WTC11 (cell line): ENCODE data around the gene C1orf56. TPM values are rescaled to one million over a fixed set of nuclear protein-coding genes. Genes with fewer than 3 reads are reported as not detected.

Experiments used
- ATAC-seq: fragments of 200-7000 bp; cut with Tn5 transposase; 2 replicates; pipeline ENCODE4 v1.10.0; 2021; ENCODE audit warnings: mild to moderate bottlenecking, moderate library complexity
- CTCF ChIA-PET: fragments of 300-600 bp; sonication (Branson Sonifier 250); formaldehyde crosslinking; loops from one replicate; lab custom pipeline; 2021; ENCODE audit warnings: antibody characterized with exemption; lab: Charles Lee
- POLR2A ChIA-PET: fragments of 350-600 bp; sonication (Branson Sonifier 250); formaldehyde crosslinking; loops from one replicate; lab custom pipeline; 2021; ENCODE audit warnings: antibody characterized with exemption; lab: Charles Lee
- DNase-seq: peaks from one replicate; pipeline ENCODE4 v3.0.0; 2021; ENCODE audit warnings: low spot score
- H3K27ac Mint-ChIP-seq: 2 replicates; pipeline ENCODE4 v1.8.0; 2021; ENCODE audit warnings: mixed read lengths
- H3K27me3 Mint-ChIP-seq: 2 replicates; pipeline ENCODE4 v1.8.0; 2021; ENCODE audit warnings: low read depth, mild to moderate bottlenecking, moderate library complexity, mixed read lengths
- H3K36me3 Mint-ChIP-seq: 2 replicates; pipeline ENCODE4 v1.8.0; 2021; ENCODE audit warnings: mixed read lengths
- H3K4me1 Mint-ChIP-seq: 2 replicates; pipeline ENCODE4 v1.8.0; 2022; ENCODE audit warnings: mixed read lengths
- H3K4me3 Mint-ChIP-seq: 2 replicates; pipeline ENCODE4 v1.8.0; 2021; ENCODE audit warnings: mild to moderate bottlenecking, moderate library complexity, mixed read lengths
- H3K9me3 Mint-ChIP-seq: 2 replicates; pipeline ENCODE4 v1.8.0; 2021; ENCODE audit warnings: mixed read lengths
- CREB1 ChIP-seq: sonication (generic); formaldehyde crosslinking; IDR thresholded peaks from 2 replicates; pipeline ENCODE4 v1.8.0; 2023; ENCODE audit warnings: mild to moderate bottlenecking, missing genetic modification reagents
- FOXK1 ChIP-seq: sonication (generic); formaldehyde crosslinking; IDR thresholded peaks from 2 replicates; pipeline ENCODE4 v1.8.0; 2022; ENCODE audit warnings: mild to moderate bottlenecking, moderate library complexity, missing genetic modification reagents
- FOXP1 ChIP-seq: sonication (generic); formaldehyde crosslinking; IDR thresholded peaks from 2 replicates; pipeline ENCODE4 v1.8.0; 2022; ENCODE audit warnings: missing genetic modification reagents, mild to moderate bottlenecking, moderate library complexity, borderline replicate concordance
- KAT7 ChIP-seq: sonication (generic); formaldehyde crosslinking; IDR thresholded peaks from 2 replicates; pipeline ENCODE4 v1.8.1; 2023; ENCODE audit warnings: missing genetic modification reagents, mild to moderate bottlenecking, borderline replicate concordance
- RELA ChIP-seq: sonication (generic); formaldehyde crosslinking; IDR thresholded peaks from 2 replicates; pipeline ENCODE4 v1.8.1; 2022; ENCODE audit warnings: missing genetic modification reagents, mild to moderate bottlenecking, borderline replicate concordance
- SMAD3 ChIP-seq: sonication (generic); formaldehyde crosslinking; IDR thresholded peaks from 2 replicates; pipeline ENCODE4 v1.8.0; 2022; ENCODE audit warnings: missing genetic modification reagents, mild to moderate bottlenecking, borderline replicate concordance
- TEAD4 ChIP-seq: sonication (generic); formaldehyde crosslinking; IDR thresholded peaks from 2 replicates; pipeline ENCODE4 v1.8.0; 2022; ENCODE audit warnings: mild to moderate bottlenecking, missing genetic modification reagents
- ZNF317 ChIP-seq: sonication (generic); formaldehyde crosslinking; IDR thresholded peaks from 2 replicates; pipeline ENCODE4 v1.8.1; 2023; ENCODE audit warnings: low read depth, mild to moderate bottlenecking, moderate library complexity, missing genetic modification reagents, borderline replicate concordance
- ZNF423 ChIP-seq: fragments of 250-450 bp; sonication (Bioruptor Pico); IDR thresholded peaks from 2 replicates; pipeline ENCODE4 v2.1.2; 2022; ENCODE audit warnings: mild to moderate bottlenecking, moderate library complexity
- total RNA-seq: library from RNA; stranded (reverse); gene quantifications from 3 replicates; pipeline ENCODE4 v1.2.3, GENCODE V29; 2021
- TF ChIP-seq, protein P1 (sequence below): sonication (generic); formaldehyde crosslinking; IDR thresholded peaks from 2 replicates; pipeline ENCODE4 v1.8.0; 2022; ENCODE audit warnings: missing genetic modification reagents
- TF ChIP-seq, protein P2 (sequence below): sonication (generic); formaldehyde crosslinking; IDR thresholded peaks from 2 replicates; pipeline ENCODE4 v1.8.0; 2022; ENCODE audit warnings: mild to moderate bottlenecking, missing genetic modification reagents
- TF ChIP-seq, protein P3 (sequence below): sonication (generic); formaldehyde crosslinking; IDR thresholded peaks from 2 replicates; pipeline ENCODE4 v1.8.0; 2022; ENCODE audit warnings: mild to moderate bottlenecking, missing genetic modification reagents
- TF ChIP-seq, protein P4 (sequence below): sonication (generic); formaldehyde crosslinking; IDR thresholded peaks from 2 replicates; pipeline ENCODE4 v1.8.0; 2023; ENCODE audit warnings: missing genetic modification reagents, mild to moderate bottlenecking, borderline replicate concordance
- TF ChIP-seq, protein P5 (sequence below): sonication (generic); formaldehyde crosslinking; IDR thresholded peaks from 2 replicates; pipeline ENCODE4 v1.8.0; 2022; ENCODE audit warnings: mild to moderate bottlenecking, missing genetic modification reagents
- TF ChIP-seq, protein P6 (sequence below): fragments of 200-600 bp; IDR thresholded peaks from 2 replicates; pipeline ENCODE4 v1.8.0; 2022; ENCODE audit warnings: antibody characterized with exemption

The C1orf56 gene
- total RNA-seq, 1 experiment from 2014 or later: 2.9 TPM

DNA sequence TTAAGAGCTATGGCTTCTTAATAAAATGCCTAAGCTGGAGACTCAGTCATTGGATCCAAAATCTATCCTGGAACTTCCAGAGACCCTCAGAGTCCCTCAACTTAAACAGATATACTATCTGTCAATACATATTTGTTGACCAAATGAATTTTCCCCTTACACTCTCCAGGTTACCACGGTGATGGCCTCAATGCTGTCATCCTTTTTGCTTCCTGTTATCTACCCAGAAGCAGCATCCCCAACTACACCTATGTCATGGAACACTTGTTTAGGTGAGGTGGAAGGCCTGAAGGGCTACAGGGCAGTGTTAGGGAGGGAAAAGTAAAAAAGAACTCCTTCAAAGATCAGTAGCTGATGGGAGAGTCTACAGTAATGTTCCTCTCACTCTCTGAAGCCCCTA, 4.4 kb upstream of the C1orf56 start (continued):
- TF ChIP-seq, protein P1, sequence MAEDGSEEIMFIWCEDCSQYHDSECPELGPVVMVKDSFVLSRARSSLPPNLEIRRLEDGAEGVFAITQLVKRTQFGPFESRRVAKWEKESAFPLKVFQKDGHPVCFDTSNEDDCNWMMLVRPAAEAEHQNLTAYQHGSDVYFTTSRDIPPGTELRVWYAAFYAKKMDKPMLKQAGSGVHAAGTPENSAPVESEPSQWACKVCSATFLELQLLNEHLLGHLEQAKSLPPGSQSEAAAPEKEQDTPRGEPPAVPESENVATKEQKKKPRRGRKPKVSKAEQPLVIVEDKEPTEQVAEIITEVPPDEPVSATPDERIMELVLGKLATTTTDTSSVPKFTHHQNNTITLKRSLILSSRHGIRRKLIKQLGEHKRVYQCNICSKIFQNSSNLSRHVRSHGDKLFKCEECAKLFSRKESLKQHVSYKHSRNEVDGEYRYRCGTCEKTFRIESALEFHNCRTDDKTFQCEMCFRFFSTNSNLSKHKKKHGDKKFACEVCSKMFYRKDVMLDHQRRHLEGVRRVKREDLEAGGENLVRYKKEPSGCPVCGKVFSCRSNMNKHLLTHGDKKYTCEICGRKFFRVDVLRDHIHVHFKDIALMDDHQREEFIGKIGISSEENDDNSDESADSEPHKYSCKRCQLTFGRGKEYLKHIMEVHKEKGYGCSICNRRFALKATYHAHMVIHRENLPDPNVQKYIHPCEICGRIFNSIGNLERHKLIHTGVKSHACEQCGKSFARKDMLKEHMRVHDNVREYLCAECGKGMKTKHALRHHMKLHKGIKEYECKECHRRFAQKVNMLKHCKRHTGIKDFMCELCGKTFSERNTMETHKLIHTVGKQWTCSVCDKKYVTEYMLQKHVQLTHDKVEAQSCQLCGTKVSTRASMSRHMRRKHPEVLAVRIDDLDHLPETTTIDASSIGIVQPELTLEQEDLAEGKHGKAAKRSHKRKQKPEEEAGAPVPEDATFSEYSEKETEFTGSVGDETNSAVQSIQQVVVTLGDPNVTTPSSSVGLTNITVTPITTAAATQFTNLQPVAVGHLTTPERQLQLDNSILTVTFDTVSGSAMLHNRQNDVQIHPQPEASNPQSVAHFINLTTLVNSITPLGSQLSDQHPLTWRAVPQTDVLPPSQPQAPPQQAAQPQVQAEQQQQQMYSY (CRISPR knock-in tag): no peak
- TF ChIP-seq FOXP1: no peak

DNA sequence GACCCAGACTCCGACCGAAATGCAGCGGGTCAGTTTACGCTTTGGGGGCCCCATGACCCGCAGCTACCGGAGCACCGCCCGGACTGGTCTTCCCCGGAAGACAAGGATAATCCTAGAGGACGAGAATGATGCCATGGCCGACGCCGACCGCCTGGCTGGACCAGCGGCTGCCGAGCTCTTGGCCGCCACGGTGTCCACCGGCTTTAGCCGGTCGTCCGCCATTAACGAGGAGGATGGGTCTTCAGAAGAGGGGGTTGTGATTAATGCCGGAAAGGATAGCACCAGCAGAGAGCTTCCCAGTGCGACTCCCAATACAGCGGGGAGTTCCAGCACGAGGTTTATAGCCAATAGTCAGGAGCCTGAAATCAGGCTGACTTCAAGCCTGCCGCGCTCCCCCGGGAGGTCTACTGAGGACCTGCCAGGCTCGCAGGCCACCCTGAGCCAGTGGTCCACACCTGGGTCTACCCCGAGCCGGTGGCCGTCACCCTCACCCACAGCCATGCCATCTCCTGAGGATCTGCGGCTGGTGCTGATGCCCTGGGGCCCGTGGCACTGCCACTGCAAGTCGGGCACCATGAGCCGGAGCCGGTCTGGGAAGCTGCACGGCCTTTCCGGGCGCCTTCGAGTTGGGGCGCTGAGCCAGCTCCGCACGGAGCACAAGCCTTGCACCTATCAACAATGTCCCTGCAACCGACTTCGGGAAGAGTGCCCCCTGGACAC, 534 bp downstream of the C1orf56 start:
- Mint-ChIP-seq H3K36me3 (peaks cover 15% of the 10 kb centered on the region), H3K9me3 (no peaks in the 10 kb centered on the region), H3K4me1 (peaks cover 17% of the 10 kb centered on the region), H3K27ac (peak overlapping the region; percentile 97), H3K4me3 (peak overlapping the region; percentile 96), H3K27me3 (no peaks in the 10 kb centered on the region)
- POLR2A ChIA-PET: interaction anchor here (0.5 to 1.6 kb wide), 11 partner anchors 10 to 142 kb away, joined by 3 to 6 read pairs (median 4); partner anchors contain the start of genes BNIPL, MLLT11 and VPS72
- DNase-seq (peak; percentile 76), ATAC-seq (peak; percentile 35)
- CTCF ChIA-PET: interaction anchor here (0.6 to 3.7 kb wide), 33 partner anchors 9 to 419 kb away, joined by 3 to 43 read pairs (median 4); partner anchors contain the start of genes BNIPL, CDC42SE1, ENSA and GABPB2
- TF ChIP-seq, protein P2, sequence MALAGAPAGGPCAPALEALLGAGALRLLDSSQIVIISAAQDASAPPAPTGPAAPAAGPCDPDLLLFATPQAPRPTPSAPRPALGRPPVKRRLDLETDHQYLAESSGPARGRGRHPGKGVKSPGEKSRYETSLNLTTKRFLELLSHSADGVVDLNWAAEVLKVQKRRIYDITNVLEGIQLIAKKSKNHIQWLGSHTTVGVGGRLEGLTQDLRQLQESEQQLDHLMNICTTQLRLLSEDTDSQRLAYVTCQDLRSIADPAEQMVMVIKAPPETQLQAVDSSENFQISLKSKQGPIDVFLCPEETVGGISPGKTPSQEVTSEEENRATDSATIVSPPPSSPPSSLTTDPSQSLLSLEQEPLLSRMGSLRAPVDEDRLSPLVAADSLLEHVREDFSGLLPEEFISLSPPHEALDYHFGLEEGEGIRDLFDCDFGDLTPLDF (CRISPR knock-in tag): no peak
- TF ChIP-seq CREB1 (CRISPR knock-in tag) (0 out of 2 replicates have a peak, but pooled peaks have one; percentile 17), ZNF423 (CRISPR knock-in tag) (no peak), TEAD4 (0 out of 2 replicates have a peak, but pooled peaks have one; percentile 11), KAT7 (peak; percentile 50; the same call in 1 of the 2 replicates), RELA (CRISPR knock-in tag) (no peak), ZNF317 (0 out of 2 replicates have a peak, but pooled peaks have one; percentile 11), SMAD3 (CRISPR knock-in tag) (peak; percentile 66; the same call in 1 of the 2 replicates), FOXK1 (CRISPR knock-in tag) (peak; percentile 44; the same call in 1 of the 2 replicates)
- TF ChIP-seq, protein P3, sequence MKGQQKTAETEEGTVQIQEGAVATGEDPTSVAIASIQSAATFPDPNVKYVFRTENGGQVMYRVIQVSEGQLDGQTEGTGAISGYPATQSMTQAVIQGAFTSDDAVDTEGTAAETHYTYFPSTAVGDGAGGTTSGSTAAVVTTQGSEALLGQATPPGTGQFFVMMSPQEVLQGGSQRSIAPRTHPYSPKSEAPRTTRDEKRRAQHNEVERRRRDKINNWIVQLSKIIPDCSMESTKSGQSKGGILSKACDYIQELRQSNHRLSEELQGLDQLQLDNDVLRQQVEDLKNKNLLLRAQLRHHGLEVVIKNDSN: peak; percentile 44; the same call in 1 of the 2 replicates
- TF ChIP-seq, protein P1 (CRISPR knock-in tag): peak; percentile 75
- TF ChIP-seq, protein P4, sequence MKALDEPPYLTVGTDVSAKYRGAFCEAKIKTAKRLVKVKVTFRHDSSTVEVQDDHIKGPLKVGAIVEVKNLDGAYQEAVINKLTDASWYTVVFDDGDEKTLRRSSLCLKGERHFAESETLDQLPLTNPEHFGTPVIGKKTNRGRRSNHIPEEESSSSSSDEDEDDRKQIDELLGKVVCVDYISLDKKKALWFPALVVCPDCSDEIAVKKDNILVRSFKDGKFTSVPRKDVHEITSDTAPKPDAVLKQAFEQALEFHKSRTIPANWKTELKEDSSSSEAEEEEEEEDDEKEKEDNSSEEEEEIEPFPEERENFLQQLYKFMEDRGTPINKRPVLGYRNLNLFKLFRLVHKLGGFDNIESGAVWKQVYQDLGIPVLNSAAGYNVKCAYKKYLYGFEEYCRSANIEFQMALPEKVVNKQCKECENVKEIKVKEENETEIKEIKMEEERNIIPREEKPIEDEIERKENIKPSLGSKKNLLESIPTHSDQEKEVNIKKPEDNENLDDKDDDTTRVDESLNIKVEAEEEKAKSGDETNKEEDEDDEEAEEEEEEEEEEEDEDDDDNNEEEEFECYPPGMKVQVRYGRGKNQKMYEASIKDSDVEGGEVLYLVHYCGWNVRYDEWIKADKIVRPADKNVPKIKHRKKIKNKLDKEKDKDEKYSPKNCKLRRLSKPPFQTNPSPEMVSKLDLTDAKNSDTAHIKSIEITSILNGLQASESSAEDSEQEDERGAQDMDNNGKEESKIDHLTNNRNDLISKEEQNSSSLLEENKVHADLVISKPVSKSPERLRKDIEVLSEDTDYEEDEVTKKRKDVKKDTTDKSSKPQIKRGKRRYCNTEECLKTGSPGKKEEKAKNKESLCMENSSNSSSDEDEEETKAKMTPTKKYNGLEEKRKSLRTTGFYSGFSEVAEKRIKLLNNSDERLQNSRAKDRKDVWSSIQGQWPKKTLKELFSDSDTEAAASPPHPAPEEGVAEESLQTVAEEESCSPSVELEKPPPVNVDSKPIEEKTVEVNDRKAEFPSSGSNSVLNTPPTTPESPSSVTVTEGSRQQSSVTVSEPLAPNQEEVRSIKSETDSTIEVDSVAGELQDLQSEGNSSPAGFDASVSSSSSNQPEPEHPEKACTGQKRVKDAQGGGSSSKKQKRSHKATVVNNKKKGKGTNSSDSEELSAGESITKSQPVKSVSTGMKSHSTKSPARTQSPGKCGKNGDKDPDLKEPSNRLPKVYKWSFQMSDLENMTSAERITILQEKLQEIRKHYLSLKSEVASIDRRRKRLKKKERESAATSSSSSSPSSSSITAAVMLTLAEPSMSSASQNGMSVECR (CRISPR knock-in tag): peak; percentile 66
- TF ChIP-seq, protein P5, sequence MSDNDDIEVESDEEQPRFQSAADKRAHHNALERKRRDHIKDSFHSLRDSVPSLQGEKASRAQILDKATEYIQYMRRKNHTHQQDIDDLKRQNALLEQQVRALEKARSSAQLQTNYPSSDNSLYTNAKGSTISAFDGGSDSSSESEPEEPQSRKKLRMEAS (CRISPR knock-in tag): peak; percentile 89
- TF ChIP-seq, protein P6, sequence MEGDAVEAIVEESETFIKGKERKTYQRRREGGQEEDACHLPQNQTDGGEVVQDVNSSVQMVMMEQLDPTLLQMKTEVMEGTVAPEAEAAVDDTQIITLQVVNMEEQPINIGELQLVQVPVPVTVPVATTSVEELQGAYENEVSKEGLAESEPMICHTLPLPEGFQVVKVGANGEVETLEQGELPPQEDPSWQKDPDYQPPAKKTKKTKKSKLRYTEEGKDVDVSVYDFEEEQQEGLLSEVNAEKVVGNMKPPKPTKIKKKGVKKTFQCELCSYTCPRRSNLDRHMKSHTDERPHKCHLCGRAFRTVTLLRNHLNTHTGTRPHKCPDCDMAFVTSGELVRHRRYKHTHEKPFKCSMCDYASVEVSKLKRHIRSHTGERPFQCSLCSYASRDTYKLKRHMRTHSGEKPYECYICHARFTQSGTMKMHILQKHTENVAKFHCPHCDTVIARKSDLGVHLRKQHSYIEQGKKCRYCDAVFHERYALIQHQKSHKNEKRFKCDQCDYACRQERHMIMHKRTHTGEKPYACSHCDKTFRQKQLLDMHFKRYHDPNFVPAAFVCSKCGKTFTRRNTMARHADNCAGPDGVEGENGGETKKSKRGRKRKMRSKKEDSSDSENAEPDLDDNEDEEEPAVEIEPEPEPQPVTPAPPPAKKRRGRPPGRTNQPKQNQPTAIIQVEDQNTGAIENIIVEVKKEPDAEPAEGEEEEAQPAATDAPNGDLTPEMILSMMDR: peak; percentile 30; the same call in 1 of the 2 replicates
